Bronchial epithelial cell (primary cell): ENCODE results near the gene SYMPK. TPM values are rescaled to one million over a fixed set of nuclear protein-coding genes. Genes with fewer than 3 reads are reported as not detected.

Experiments used
- DNase-seq: peaks from one replicate; pipeline ENCODE4 v3.0.0-alpha.2; 2010; ENCODE audit warnings: low read depth
- FAIRE-seq: peaks from 2 replicates; lab custom pipeline; 2011; peaks lifted over from hg19 to GRCh38; lab: Jason Lieb, UNC
- H3K27me3 ChIP-seq: 2 replicates; pipeline ENCODE4 v1.5.1; 2011; ENCODE audit warnings: low read length; ENCODE audit not compliant: control insufficient read depth, insufficient read depth
- H3K36me3 ChIP-seq: 2 replicates; pipeline ENCODE4 v1.5.1; 2011; ENCODE audit warnings: low read length; ENCODE audit not compliant: control insufficient read depth, insufficient read depth
- H3K4me3 ChIP-seq: 2 replicates; pipeline ENCODE4 v1.5.1; 2011; ENCODE audit warnings: mild to moderate bottlenecking, low read depth, low read length, control low read depth
- total RNA-seq: library from RNA; depleted of rRNA; stranded (reverse); fragments of >200 nt; gene quantifications from 2 replicates; pipeline ENCODE4 v1.2.1, GENCODE V29; 2014
- TF ChIP-seq, protein P1 (sequence below): IDR thresholded peaks from 2 replicates; pipeline ENCODE4 v1.5.1; 2011; ENCODE audit warnings: mild to moderate bottlenecking, moderate library complexity, low read length, control low read depth, inconsistent platforms; ENCODE audit not compliant: insufficient read depth, severe bottlenecking

Gene SYMPK
- total RNA-seq, 1 donor from 2014 or later = 27.9 TPM

GRCh38 chr19:45848922-45849321, 14.0 kb downstream of the SYMPK start:
- H3K36me3 ChIP-seq = peaks cover 37% of the 10 kb centered on the region
- FAIRE-seq = no peak
- TF ChIP-seq, protein P1, sequence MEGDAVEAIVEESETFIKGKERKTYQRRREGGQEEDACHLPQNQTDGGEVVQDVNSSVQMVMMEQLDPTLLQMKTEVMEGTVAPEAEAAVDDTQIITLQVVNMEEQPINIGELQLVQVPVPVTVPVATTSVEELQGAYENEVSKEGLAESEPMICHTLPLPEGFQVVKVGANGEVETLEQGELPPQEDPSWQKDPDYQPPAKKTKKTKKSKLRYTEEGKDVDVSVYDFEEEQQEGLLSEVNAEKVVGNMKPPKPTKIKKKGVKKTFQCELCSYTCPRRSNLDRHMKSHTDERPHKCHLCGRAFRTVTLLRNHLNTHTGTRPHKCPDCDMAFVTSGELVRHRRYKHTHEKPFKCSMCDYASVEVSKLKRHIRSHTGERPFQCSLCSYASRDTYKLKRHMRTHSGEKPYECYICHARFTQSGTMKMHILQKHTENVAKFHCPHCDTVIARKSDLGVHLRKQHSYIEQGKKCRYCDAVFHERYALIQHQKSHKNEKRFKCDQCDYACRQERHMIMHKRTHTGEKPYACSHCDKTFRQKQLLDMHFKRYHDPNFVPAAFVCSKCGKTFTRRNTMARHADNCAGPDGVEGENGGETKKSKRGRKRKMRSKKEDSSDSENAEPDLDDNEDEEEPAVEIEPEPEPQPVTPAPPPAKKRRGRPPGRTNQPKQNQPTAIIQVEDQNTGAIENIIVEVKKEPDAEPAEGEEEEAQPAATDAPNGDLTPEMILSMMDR = peak; percentile 15
- no peak overlapping the region for H3K4me3 ChIP-seq
- no peak for DNase-seq
- H3K27me3 ChIP-seq = no peaks in the 10 kb centered on the region

DNA sequence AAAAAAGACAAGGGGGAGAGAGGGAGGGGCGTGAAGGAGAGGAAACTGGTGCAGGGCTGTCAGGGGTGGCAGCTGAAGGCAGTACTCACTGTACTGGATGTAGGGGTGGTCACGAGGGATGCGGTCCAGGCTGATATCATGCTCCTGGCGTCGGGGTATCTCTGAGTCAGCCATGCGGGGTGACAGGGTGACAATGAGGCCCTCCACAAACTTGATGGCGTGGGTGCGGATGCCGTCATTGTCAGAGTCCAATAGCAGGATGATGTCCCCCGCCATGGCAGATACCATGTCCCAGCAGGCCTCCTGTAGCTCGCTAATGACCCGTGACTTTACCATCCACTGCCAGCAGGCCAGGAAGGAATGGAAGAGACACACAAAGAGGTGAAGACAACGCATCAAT, 15.3 kb downstream of the SYMPK start:
- DNase-seq = no peak
- Histone ChIP-seq H3K36me3 (peaks cover 34% of the 10 kb centered on the region), H3K27me3 (no peaks in the 10 kb centered on the region)

DNA sequence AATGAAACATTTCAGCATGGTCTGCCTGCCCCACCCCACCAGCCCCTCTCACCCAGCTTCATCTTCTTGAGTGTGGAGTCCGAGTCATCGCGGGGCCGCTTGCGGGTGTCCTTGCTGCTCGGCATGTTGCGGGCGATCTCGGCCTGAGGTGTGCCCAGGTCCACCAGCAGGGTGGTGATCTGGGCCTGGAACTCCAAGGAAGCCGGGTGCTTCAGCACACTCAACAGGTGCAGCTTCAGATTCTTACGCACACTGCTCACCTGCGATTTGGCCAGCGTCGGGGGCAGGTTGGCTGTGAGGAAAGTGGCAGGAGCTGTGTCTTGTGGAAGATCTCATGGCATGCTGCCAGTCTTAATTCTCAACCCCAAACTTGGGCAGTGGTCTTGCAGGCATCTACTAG, 20.7 kb downstream of the SYMPK start:
- FAIRE-seq (no peak), DNase-seq (no peak)
- Histone ChIP-seq H3K27me3 (no peaks in the 10 kb centered on the region), H3K4me3 (no peak overlapping the region), H3K36me3 (peaks cover 22% of the 10 kb centered on the region)
- TF ChIP-seq, protein P1 = no peak

More for the DNA sequence above, 15.3 kb downstream of the SYMPK start:
- FAIRE-seq = no peak
- TF ChIP-seq, protein P1 = no peak
- no peak overlapping the region for H3K4me3 ChIP-seq

DNA sequence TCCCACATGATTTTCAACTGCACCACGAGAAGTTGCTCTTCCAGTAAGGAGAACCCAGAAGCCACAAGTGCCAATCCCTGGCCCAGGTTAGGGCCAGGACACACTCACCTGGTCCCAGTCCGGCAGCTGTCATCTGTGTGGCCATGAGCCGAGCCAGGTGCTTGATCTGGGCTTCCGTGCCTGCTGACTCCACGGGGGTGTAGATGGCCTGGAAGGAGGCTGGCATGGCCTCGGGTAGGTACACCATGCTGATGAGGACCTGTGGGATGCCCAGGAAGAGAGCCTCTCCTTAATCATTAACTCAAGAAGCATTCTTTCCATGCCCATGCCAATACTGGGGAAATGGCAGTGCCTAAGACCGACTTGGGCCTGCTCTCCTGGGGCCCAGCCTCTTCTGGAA, 28.0 kb downstream of the SYMPK start:
- FAIRE-seq (no peak), DNase-seq (no peak)
- TF ChIP-seq, protein P1 = no peak
- Histone ChIP-seq H3K4me3 (no peak overlapping the region), H3K36me3 (peaks cover 34% of the 10 kb centered on the region), H3K27me3 (no peaks in the 10 kb centered on the region)

DNA sequence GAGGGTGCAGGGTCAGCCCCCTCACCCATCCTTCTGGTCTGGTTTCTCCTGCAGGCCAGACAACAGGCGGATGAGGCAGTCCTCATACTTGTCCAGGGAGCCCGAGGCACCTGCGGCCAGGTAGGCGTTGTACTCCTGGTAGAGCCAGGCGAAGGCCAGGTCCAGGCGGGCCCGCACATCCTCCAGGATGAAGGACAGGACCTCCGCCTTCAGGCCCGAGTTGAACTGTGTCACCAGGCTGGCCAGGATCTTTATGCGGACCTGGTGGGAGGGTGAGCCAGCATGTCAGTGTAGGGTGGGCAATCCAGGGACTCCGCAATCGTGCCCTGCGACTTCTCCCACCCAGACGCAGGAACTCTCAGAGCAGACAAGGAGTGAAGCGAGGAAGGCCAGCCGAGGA, 34.0 kb downstream of the SYMPK start:
- no peak for DNase-seq
- no peak overlapping the region for H3K4me3 ChIP-seq
- no peak for FAIRE-seq

More for the DNA sequence above, 34.0 kb downstream of the SYMPK start:
- TF ChIP-seq, protein P1 = no peak
- Histone ChIP-seq H3K27me3 (no peaks in the 10 kb centered on the region), H3K36me3 (peaks cover 58% of the 10 kb centered on the region)
